Uterus (tissue), 4 donors: ENCODE data around the gene CRABP2. TPM values are rescaled to one million over a fixed set of nuclear protein-coding genes. Genes with fewer than 3 reads are reported as not detected.

ENCODE experiments used
- DNase-seq, 2 donors: peaks; one replicate each; pipeline ENCODE4 v3.0.0-alpha.2; 2019 to 2020
- H3K27ac ChIP-seq, 2 donors: fragments of 200-600 bp; sonication (generic); 1 replicate in 1 of 2; 2 replicates in 1 of 2; pipeline ENCODE4 v1.5.1; 2016 to 2018
- H3K27me3 ChIP-seq, 2 donors: fragments of 200-600 bp; sonication (generic); one replicate each; pipeline ENCODE4 v1.5.1; 2018 to 2019; ENCODE audit warnings: control low read depth in 1 of 2
- H3K36me3 ChIP-seq, 2 donors: fragments of 200-600 bp; sonication (generic); one replicate each; pipeline ENCODE4 v1.5.1; 2019; ENCODE audit warnings: control low read depth in 1 of 2
- H3K4me1 ChIP-seq, 2 donors: fragments of 200-600 bp; sonication (generic); one replicate each; pipeline ENCODE4 v1.5.1; 2018 to 2019; ENCODE audit warnings: control low read depth in 1 of 2
- H3K4me3 ChIP-seq, 2 donors: fragments of 200-600 bp; sonication (generic); 1 replicate in 1 of 2; 2 replicates in 1 of 2; pipeline ENCODE4 v1.5.1; 2018 to 2019; ENCODE audit warnings: mild to moderate bottlenecking in 1 of 2
- H3K9me3 ChIP-seq, 2 donors: fragments of 200-600 bp; sonication (generic); one replicate each; pipeline ENCODE4 v1.5.1; 2019; ENCODE audit warnings: control low read depth in 1 of 2
- CTCF ChIP-seq, 4 experiments: fragments of 200-600 bp in 2 of 4; fragments of 450-650 bp in 2 of 4; sonication (generic) in 2 of 4; IDR thresholded peaks; one replicate each; pipeline ENCODE4 v1.5.1; 2016 to 2019; ENCODE audit warnings: antibody characterized with exemption in 4 of 4, mild to moderate bottlenecking in 2 of 4, moderate library complexity in 1 of 4
- POLR2A ChIP-seq, 2 donors: fragments of 450-650 bp; IDR thresholded peaks; one replicate each; pipeline ENCODE4 v1.6.1; 2016; ENCODE audit warnings: antibody characterized with exemption in 2 of 2, mild to moderate bottlenecking in 1 of 2, moderate library complexity in 1 of 2
- intact Hi-C: fragments of 100-400 bp; cut with DNase I; formaldehyde crosslinking; loops from one replicate; pipeline ENCODE4 v1.15.1; 2023; ENCODE audit warnings: low total_unique reads
- total RNA-seq, 4 donors: library from RNA; depleted of rRNA in 3 of 4; stranded (reverse); fragments of >200 nt in 3 of 4; gene quantifications; one replicate each; pipeline versions ENCODE4 v1.1.0 to v1.2.4, GENCODE V29; 2014 to 2023
- donor health status: DM: yes; HTN: yes; CAD: no.

CRABP2 gene
- total RNA-seq, 4 donors from 2014 or later = 11.0 to 71.5 (median 14.3) TPM; not detected in 1

GRCh38 chr1:156657741-156658319 is 47.6 kb downstream of the CRABP2 start:
- DNase-seq = no peak
- Histone ChIP-seq H3K4me1 (peaks cover 13% of the 10 kb centered on the region in 2 donors), H3K36me3 (no peaks in the 10 kb centered on the region), H3K9me3 (no peaks in the 10 kb centered on the region), H3K27me3 (no peaks in the 10 kb centered on the region), H3K27ac (no peak overlapping the region), H3K4me3 (no peak overlapping the region)
- TF ChIP-seq CTCF (IDR thresholded peaks at IDR 0.05) = no peak
- TF ChIP-seq POLR2A (IDR thresholded peaks at IDR 0.05) = no peak
- intact Hi-C loops = no loop called here

- no peaks in the 10 kb centered on the region for H3K36me3 ChIP-seq
- H3K9me3 ChIP-seq = no peaks in the 10 kb centered on the region
- H3K27ac ChIP-seq = peak overlapping the region; percentile 24 to 40
- TF ChIP-seq POLR2A (IDR thresholded peaks at IDR 0.05) = no peak
- peak; percentile 96 to 99 (median 98) for TF ChIP-seq CTCF (IDR thresholded peaks at IDR 0.05)
- H3K4me1 ChIP-seq = peaks cover 10 to 13% of the 10 kb centered on the region in 2 donors
- H3K27me3 ChIP-seq = no peaks in the 10 kb centered on the region
- intact Hi-C loops = no loop called here
- peak; percentile 80 to 88 for DNase-seq
- peak overlapping the region; percentile 22 to 30 for H3K4me3 ChIP-seq
Observed at GRCh38 chr1:156656806-156657740, 48.3 kb downstream of the CRABP2 start.

- no peak overlapping the region for H3K27ac ChIP-seq
- no peaks in the 10 kb centered on the region for H3K27me3 ChIP-seq
- TF ChIP-seq POLR2A (IDR thresholded peaks at IDR 0.05) (no peak), CTCF (IDR thresholded peaks at IDR 0.05) (no peak)
- peaks cover 3 to 9% of the 10 kb centered on the region in 2 donors for H3K4me1 ChIP-seq
- DNase-seq = no peak
- H3K9me3 ChIP-seq = no peaks in the 10 kb centered on the region
- intact Hi-C loops = no loop called here
- no peaks in the 10 kb centered on the region for H3K36me3 ChIP-seq
- H3K4me3 ChIP-seq = no peak overlapping the region
Observed at GRCh38 chr1:156655904-156656516, 49.4 kb downstream of the CRABP2 start.

- peaks cover 3 to 9% of the 10 kb centered on the region in 2 donors for H3K4me1 ChIP-seq
- no peak for DNase-seq
- no peak overlapping the region for H3K4me3 ChIP-seq
- no peaks in the 10 kb centered on the region for H3K36me3 ChIP-seq
- TF ChIP-seq POLR2A (IDR thresholded peaks at IDR 0.05) (no peak), CTCF (IDR thresholded peaks at IDR 0.05) (no peak)
- H3K27me3 ChIP-seq = no peaks in the 10 kb centered on the region
- H3K9me3 ChIP-seq = no peaks in the 10 kb centered on the region
- intact Hi-C loops = no loop called here
- H3K27ac ChIP-seq = no peak overlapping the region
Observed at GRCh38 chr1:156655151-156655903, 50.1 kb downstream of the CRABP2 start.
